Panc1 (cell line): Measurements from ENCODE around the gene DGKD. TPM values are rescaled to one million over a fixed set of nuclear protein-coding genes. Genes with fewer than 3 reads are reported as not detected.

Experiments
- ATAC-seq: fragments of 200-7000 bp; cut with Tn5 transposase; 2 replicates; pipeline ENCODE4 v1.9.1; 2020; ENCODE audit warnings: mild to moderate bottlenecking, moderate library complexity
- BruUV-seq: library from RNA; stranded (reverse); fragments of 400-500 nt; replicated peaks from 2 replicates; lab custom pipeline; 2021; lab: Mats Ljungman, UMichigan
- CTCF ChIA-PET: fragments of 300-600 bp; sonication (Branson Sonifier 250); formaldehyde crosslinking; loops from one replicate; lab custom pipeline; 2022; ENCODE audit warnings: antibody characterized with exemption; lab: Charles Lee
- POLR2A ChIA-PET: fragments of 300-600 bp; sonication (Branson Sonifier 250); formaldehyde crosslinking; loops from one replicate; lab custom pipeline; 2022; ENCODE audit warnings: antibody characterized with exemption; lab: Charles Lee
- DNase-seq: peaks from one replicate; pipeline ENCODE4 v3.0.0-alpha.2; 2010; ENCODE audit warnings: low read depth, low spot score
- H3K27ac ChIP-seq: 2 replicates; pipeline ENCODE4 v1.5.1; 2011; ENCODE audit warnings: mild to moderate bottlenecking, low read length, inconsistent platforms
- H3K27me3 ChIP-seq: fragments of 200-500 bp; sonication (Bioruptor generic); 2 replicates; pipeline ENCODE4 v1.6.0; 2014; ENCODE audit warnings: low read length, inconsistent platforms; ENCODE audit not compliant: control insufficient read depth, insufficient read depth
- H3K36me3 ChIP-seq: fragments of 200-500 bp; sonication (Bioruptor generic); 2 replicates; pipeline ENCODE4 v1.5.1; 2014; ENCODE audit warnings: inconsistent platforms, mild to moderate bottlenecking, low read length, moderate library complexity; ENCODE audit not compliant: control insufficient read depth, insufficient read depth
- H3K4me1 ChIP-seq: 2 replicates; pipeline ENCODE4 v1.5.1; 2011; ENCODE audit warnings: inconsistent platforms, mild to moderate bottlenecking, low read length, moderate library complexity; ENCODE audit not compliant: control insufficient read depth, insufficient read depth
- H3K4me3 ChIP-seq, 2 experiments: 2 replicates each; pipeline ENCODE4 v1.5.1; 2011 to 2012; ENCODE audit warnings: low read depth in 2 of 2, low read length in 2 of 2, mild to moderate bottlenecking in 2 of 2, inconsistent platforms in 1 of 2, moderate library complexity in 1 of 2
- H3K9me3 ChIP-seq: fragments of 200-500 bp; sonication (Bioruptor generic); 2 replicates; pipeline ENCODE4 v1.5.1; 2014; ENCODE audit warnings: low read depth, mild to moderate bottlenecking, inconsistent platforms, low read length, moderate library complexity; ENCODE audit not compliant: control insufficient read depth, insufficient read depth
- CTCF ChIP-seq: fragments of 450-650 bp; IDR thresholded peaks from 2 replicates; pipeline ENCODE4 v1.5.1; 2017; ENCODE audit warnings: mild to moderate bottlenecking
- POLR2AphosphoS5 ChIP-seq: IDR thresholded peaks from 2 replicates; pipeline ENCODE4 v1.6.1; 2012; ENCODE audit warnings: mild to moderate bottlenecking, low read depth, low read length, moderate library complexity
- REST ChIP-seq, 2 experiments: IDR thresholded peaks; 2 replicates each; pipeline ENCODE4 v1.6.1; 2011 to 2012; ENCODE audit warnings: low read depth in 2 of 2, control low read depth in 1 of 2, low read length in 1 of 2, mild to moderate bottlenecking in 1 of 2, moderate library complexity in 1 of 2; ENCODE audit not compliant: insufficient read depth in 1 of 2
- SIN3A ChIP-seq: IDR thresholded peaks from 2 replicates; pipeline ENCODE4 v1.6.1; 2012; ENCODE audit warnings: low read depth, mild to moderate bottlenecking, low read length, moderate library complexity, borderline replicate concordance; ENCODE audit not compliant: insufficient read depth
- TCF7L2 ChIP-seq: IDR thresholded peaks from 2 replicates; pipeline ENCODE4 v1.6.1; 2011; ENCODE audit warnings: mild to moderate bottlenecking, low read depth, low read length, inconsistent platforms
- in situ Hi-C: cut with HindIII; loops from 2 replicates; pipeline ENCODE4 v1.10.0; 2016; ENCODE audit warnings: low sequenced_read_pairs, low pct_unique_long_range_greater_than_20kb
- intact Hi-C: fragments of 100-400 bp; cut with micrococcal nuclease; formaldehyde crosslinking; loops from one replicate; pipeline ENCODE4 v1.10.0; 2022; ENCODE audit not compliant: unreplicated experiment
- total RNA-seq: library from RNA; stranded (reverse); gene quantifications from one replicate; pipeline ENCODE4 v1.2.1, GENCODE V29; 2021; ENCODE audit not compliant: unreplicated experiment

Gene DGKD
- total RNA-seq, 1 experiment from 2014 or later = 89.0 TPM

- Histone ChIP-seq H3K27ac (peak overlapping the region; percentile 78; the same call in 1 of the 2 replicates), H3K9me3 (no peaks in the 10 kb centered on the region; the same call in 1 of the 2 replicates), H3K4me1 (peaks cover 36% of the 10 kb centered on the region), H3K36me3 (no peaks in the 10 kb centered on the region), H3K4me3 (peak overlapping the region; percentile 83 to 87), H3K27me3 (no peaks in the 10 kb centered on the region)
- TF ChIP-seq SIN3A = no peak
- TF ChIP-seq TCF7L2 = no peak
- DNase-seq (no peak), ATAC-seq (no peak)
- POLR2A ChIA-PET = interaction anchor here (0.6 to 0.9 kb wide), 2 partner anchors 11 to 154 kb away, joined by 3 read pairs; no protein-coding TSS in a partner anchor
- CTCF ChIA-PET = no interaction called here
- in situ Hi-C loops (no loop called here), intact Hi-C loops (loop anchor here (10.0 kb wide), 1 partner anchor 88 kb away; no protein-coding TSS in a partner anchor)
- BruUV-seq = no TSS peak
Measured at GRCh38 chr2:233356546-233357308, 2.4 kb downstream of the DGKD start.

GRCh38 chr2:233358335-233358734, 4.0 kb downstream of the DGKD start:
- ChIA-PET CTCF (no interaction called here), POLR2A (no interaction called here)
- ATAC-seq = no peak
- in situ Hi-C loops (no loop called here), intact Hi-C loops (loop anchor here (10.0 kb wide), 1 partner anchor 86 kb away; no protein-coding TSS in a partner anchor)
- Histone ChIP-seq H3K9me3 (no peaks in the 10 kb centered on the region), H3K4me1 (peaks cover 26% of the 10 kb centered on the region), H3K27ac (no peak overlapping the region), H3K4me3 (no peak overlapping the region), H3K36me3 (no peaks in the 10 kb centered on the region), H3K27me3 (no peaks in the 10 kb centered on the region)
- no TSS peak for BruUV-seq
- no peak for TF ChIP-seq TCF7L2
- no peak for TF ChIP-seq SIN3A
- TF ChIP-seq REST (IDR thresholded peaks at IDR 0.05; ENCODE audit: insufficient read depth in 1 of 2, low read depth in 2 of 2, low read length in 1 of 2) = no peak
- no peak for TF ChIP-seq POLR2AphosphoS5
- TF ChIP-seq CTCF = no peak
- no peak for DNase-seq

- Histone ChIP-seq H3K9me3 (no peaks in the 10 kb centered on the region), H3K27me3 (no peaks in the 10 kb centered on the region), H3K27ac (no peak overlapping the region), H3K4me1 (peaks cover 20% of the 10 kb centered on the region), H3K36me3 (no peaks in the 10 kb centered on the region), H3K4me3 (no peak overlapping the region)
- intact Hi-C loops = loop anchor here (10.0 kb wide), 1 partner anchor 86 kb away; no protein-coding TSS in a partner anchor
- DNase-seq (no peak), ATAC-seq (no peak)
- in situ Hi-C loops = no loop called here
- TF ChIP-seq CTCF = no peak
- TF ChIP-seq TCF7L2 = no peak
- no peak for TF ChIP-seq REST (IDR thresholded peaks at IDR 0.05; ENCODE audit: insufficient read depth in 1 of 2, low read depth in 2 of 2, low read length in 1 of 2)
- no peak for TF ChIP-seq POLR2AphosphoS5
- no peak for TF ChIP-seq SIN3A
- CTCF ChIA-PET = no interaction called here
- no TSS peak for BruUV-seq
- POLR2A ChIA-PET = no interaction called here
Measured at GRCh38 chr2:233358947-233359346, 4.7 kb downstream of the DGKD start.
